ENCODE measurements around the gene CCDC33.

CCDC33 gene

DNA sequence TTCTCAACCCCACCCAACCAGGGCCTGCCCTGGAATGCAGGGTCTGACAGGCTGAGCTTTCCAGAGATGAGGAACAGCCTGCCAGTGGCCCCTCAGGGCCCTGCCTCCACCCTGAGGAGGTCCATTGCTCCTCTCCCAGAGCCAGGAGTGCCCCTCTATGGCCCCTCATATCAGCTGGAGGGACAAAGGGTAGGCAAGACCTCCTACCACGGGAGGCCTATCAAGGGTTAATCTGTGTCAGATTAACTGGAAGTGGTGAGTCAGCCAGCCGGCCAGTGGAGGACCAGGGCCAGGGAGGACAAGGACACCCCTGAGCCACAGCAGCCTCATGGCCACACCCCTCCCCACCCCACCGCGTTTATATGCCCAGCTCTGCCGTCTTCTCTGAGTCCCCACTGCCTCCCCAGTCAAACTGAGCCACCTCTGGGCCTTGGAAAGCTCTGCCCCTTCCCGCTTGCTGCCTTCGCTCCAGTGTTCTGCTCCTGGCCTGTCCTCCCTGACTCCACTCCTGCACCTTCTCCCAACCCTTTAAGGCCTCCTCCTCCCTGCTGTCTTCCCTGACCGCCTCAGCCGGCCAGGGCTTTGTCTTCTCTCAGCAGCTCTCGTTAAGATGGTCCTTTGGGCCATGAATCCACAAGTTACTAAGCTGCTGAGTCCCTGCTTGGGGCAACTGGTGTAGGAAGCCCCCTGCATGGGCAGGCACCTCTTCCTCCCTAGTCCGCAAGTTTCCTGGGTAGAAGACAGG, 6.5 kb downstream of the CCDC33 start:
- peaks cover 4% of the 10 kb centered on the region for H3K27me3 ChIP-seq (ENCODE audit: control insufficient read depth, insufficient read depth, low read length)
- H3K27ac ChIP-seq (ENCODE audit: low read depth, low read length), result no peak overlapping the region
- H3K4me3 ChIP-seq (ENCODE audit: low read length), result no peak overlapping the region
- H3K9ac ChIP-seq (ENCODE audit: low read length), result no peak overlapping the region
- H3K36me3 ChIP-seq (ENCODE audit: control insufficient read depth, insufficient read depth, low read length), result no peaks in the 10 kb centered on the region
- no peaks in the 10 kb centered on the region for H3K4me1 ChIP-seq (ENCODE audit: control insufficient read depth, insufficient read depth, low read length)

DNA sequence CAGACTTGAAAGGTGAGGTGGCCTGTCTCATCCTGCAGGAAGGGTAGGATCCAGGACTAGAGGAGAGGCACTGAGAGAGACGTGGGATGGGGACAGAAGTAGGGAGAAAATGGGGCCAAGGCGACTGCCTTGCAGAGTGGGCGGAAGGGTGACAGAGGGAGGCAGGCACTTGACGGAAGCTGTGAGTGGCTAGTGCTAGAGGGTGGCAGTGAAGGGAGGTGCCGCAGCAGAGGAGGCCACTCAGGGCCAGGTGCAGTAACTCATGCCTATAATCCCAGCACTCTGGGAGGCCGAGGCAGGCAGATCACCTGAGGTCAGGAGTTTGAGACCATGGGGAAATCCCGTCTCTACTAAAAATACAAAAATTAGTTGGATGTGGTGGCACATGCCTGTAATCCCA, 7.3 kb downstream of the CCDC33 start:
- H3K27ac ChIP-seq (ENCODE audit: low read depth, low read length), result no peak overlapping the region
- H3K9ac ChIP-seq (ENCODE audit: low read length), result no peak overlapping the region
- peaks cover 4% of the 10 kb centered on the region for H3K27me3 ChIP-seq (ENCODE audit: control insufficient read depth, insufficient read depth, low read length)
- H3K4me3 ChIP-seq (ENCODE audit: low read length), result no peak overlapping the region
- no peaks in the 10 kb centered on the region for H3K4me1 ChIP-seq (ENCODE audit: control insufficient read depth, insufficient read depth, low read length)
- no peaks in the 10 kb centered on the region for H3K36me3 ChIP-seq (ENCODE audit: control insufficient read depth, insufficient read depth, low read length)

DNA sequence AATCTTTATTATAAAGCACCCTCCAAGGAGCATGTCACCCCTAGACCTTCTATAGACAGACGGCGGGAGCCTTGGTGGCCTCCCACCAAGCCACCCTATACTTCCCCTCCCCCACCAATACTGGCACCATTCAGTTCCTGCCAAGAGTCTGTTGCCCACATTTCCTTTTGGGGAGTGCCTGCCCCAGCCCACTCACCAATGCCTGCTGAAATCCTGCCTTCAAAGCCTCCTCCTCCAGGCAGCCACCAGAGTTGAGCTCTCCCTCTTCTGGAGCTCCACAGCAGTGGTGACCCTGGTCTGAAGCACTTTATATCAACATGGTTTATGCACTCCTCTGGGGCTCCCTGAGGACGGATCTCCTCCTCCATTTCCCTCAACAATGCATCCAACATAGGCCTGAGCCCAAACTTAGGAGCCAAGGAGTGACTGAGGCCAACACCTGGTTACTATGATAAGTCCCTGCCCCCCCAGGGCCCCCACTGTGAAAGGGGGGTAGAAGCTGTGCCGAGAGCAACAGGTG, 8.8 kb downstream of the CCDC33 start:
- Histone ChIP-seq H3K4me1 (ENCODE audit: control insufficient read depth, insufficient read depth, low read length) (no peaks in the 10 kb centered on the region), H3K27me3 (ENCODE audit: control insufficient read depth, insufficient read depth, low read length) (peaks cover 4% of the 10 kb centered on the region), H3K4me3 (ENCODE audit: low read length) (no peak overlapping the region), H3K36me3 (ENCODE audit: control insufficient read depth, insufficient read depth, low read length) (no peaks in the 10 kb centered on the region), H3K27ac (ENCODE audit: low read depth, low read length) (no peak overlapping the region), H3K9ac (ENCODE audit: low read length) (no peak overlapping the region)

DNA sequence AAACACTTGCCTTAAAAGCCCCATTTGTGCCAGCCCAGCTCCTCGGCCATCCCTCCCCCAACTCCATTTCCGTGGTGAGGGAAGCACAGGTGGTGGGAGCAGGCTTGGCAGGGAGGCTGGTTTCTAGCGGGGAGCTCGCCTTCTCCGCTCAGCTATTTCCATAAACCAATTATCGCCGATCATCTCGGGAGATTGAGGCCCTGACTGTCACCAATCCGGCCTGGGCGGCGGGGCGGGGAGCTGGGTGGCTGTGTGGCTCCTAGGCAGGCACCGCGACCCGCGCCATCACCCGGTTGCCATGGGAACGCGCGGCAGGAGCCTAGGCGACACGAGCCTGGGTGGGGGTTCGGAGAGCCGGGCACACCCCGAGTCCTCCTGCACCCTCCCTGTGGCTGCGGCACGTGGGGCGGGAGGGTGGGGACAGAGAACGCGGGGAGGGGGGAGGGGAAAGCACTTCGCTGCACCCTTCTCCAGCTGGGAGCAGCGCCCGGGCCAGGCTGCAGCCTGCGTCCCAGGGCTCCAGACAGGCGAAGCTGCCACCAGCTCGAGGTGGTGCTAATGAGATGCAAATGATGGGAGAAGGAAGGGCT, 9.3 kb downstream of the CCDC33 start:
- Histone ChIP-seq H3K36me3 (ENCODE audit: control insufficient read depth, insufficient read depth, low read length) (no peaks in the 10 kb centered on the region), H3K4me1 (ENCODE audit: control insufficient read depth, insufficient read depth, low read length) (no peaks in the 10 kb centered on the region), H3K27me3 (ENCODE audit: control insufficient read depth, insufficient read depth, low read length) (peaks cover 4% of the 10 kb centered on the region), H3K27ac (ENCODE audit: low read depth, low read length) (no peak overlapping the region), H3K9ac (ENCODE audit: low read length) (no peak overlapping the region), H3K4me3 (ENCODE audit: low read length) (no peak overlapping the region)

DNA sequence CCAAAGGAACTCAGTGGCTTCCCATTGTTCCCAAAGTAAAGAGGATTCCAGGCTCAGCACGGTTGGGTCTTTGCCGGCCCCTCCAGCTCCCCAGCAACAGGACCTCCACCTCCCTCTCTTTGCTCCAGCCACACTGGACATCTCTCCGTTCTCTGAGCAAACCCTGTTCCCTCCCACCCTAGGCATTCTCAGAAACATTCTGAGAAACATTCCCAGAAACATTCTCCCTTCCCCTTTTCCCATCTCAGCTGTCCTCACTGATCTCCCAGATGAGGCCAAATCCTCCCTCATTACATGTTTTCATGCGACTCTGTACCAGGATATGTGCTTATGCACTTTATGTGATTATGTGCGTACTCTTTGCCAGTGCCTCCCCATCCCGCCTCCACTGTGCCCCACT, 14.1 kb downstream of the CCDC33 start:
- Histone ChIP-seq H3K27me3 (ENCODE audit: control insufficient read depth, insufficient read depth, low read length) (no peaks in the 10 kb centered on the region), H3K9ac (ENCODE audit: low read length) (no peak overlapping the region), H3K4me3 (ENCODE audit: low read length) (no peak overlapping the region), H3K4me1 (ENCODE audit: control insufficient read depth, insufficient read depth, low read length) (no peaks in the 10 kb centered on the region), H3K27ac (ENCODE audit: low read depth, low read length) (no peak overlapping the region), H3K36me3 (ENCODE audit: control insufficient read depth, insufficient read depth, low read length) (no peaks in the 10 kb centered on the region)

DNA sequence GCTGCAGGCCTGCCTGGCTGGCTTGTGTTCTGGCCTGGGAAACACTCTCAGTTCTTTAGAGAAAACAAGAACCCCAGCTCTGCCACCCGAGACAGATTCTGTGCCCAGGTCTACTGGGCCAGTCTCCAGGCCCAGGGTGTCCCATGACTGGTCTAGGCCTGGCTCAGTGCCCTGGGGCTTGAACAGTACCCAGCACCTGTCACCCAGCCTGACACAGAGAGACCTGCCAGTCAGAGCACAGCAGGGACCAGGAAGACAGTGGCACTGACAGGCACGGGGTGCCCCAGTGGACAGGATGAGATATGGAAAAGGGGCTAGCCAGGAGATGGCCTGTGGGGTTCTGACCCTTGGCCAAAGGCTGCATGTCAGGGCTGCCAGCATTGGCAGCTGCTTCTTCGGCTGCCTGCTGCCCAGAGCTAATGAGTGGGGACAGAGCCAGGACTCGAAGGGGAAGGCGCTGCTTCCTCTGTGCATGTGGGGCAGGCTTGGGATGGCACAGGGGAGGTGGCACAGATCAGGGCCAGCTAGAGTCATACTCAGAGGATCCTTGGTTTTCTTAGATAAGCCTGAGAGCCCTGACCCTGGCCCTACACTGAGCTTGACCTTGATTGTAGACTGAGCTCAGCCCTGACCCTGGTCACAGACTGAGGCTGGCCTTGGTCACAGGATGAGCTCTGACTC, 15.1 kb downstream of the CCDC33 start:
- Histone ChIP-seq H3K36me3 (ENCODE audit: control insufficient read depth, insufficient read depth, low read length) (no peaks in the 10 kb centered on the region), H3K9ac (ENCODE audit: low read length) (no peak overlapping the region), H3K27ac (ENCODE audit: low read depth, low read length) (no peak overlapping the region), H3K4me1 (ENCODE audit: control insufficient read depth, insufficient read depth, low read length) (no peaks in the 10 kb centered on the region), H3K4me3 (ENCODE audit: low read length) (no peak overlapping the region), H3K27me3 (ENCODE audit: control insufficient read depth, insufficient read depth, low read length) (no peaks in the 10 kb centered on the region)

DNA sequence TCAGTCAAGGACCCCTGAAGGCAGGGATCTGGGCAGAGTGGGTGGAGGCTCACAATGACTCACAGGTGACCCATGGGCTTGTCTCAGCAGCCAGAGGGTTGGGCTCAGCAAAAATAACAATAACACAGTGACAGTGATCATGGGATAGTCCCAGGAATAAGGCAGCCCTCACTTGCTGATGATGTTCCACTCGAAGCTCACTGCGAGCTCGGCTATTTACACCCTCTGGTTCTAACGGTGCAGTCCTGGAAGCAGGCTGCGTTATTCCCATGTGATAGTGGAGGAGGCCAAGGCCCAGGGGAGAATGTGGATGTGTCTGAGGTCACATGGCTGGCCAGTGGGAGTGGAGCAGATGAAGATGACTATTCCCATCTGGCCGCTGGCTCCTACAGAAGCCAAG, 16.2 kb downstream of the CCDC33 start:
- Histone ChIP-seq H3K27me3 (ENCODE audit: control insufficient read depth, insufficient read depth, low read length) (no peaks in the 10 kb centered on the region), H3K4me1 (ENCODE audit: control insufficient read depth, insufficient read depth, low read length) (no peaks in the 10 kb centered on the region), H3K36me3 (ENCODE audit: control insufficient read depth, insufficient read depth, low read length) (no peaks in the 10 kb centered on the region), H3K27ac (ENCODE audit: low read depth, low read length) (no peak overlapping the region), H3K4me3 (ENCODE audit: low read length) (no peak overlapping the region), H3K9ac (ENCODE audit: low read length) (no peak overlapping the region)

DNA sequence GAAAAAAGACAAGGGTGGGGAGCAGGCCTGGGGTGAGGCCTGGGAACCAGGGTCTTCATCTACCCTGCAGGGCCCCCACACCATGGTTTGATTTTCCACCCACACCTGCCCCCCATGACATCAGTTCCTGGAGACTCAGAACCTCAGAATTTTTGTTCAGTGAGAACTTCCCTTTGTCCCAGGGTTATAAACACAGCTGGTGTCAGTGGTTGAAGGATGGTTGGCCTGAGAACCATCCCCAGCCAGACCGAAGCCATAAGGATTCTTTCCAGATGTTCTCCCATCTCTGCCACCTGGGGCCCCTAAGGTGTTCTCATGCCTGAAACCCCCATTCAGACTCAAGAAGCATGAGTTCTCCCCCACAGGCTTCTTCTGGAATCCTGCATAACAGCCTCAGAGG, 16.6 kb downstream of the CCDC33 start:
- Histone ChIP-seq H3K9ac (ENCODE audit: low read length) (no peak overlapping the region), H3K36me3 (ENCODE audit: control insufficient read depth, insufficient read depth, low read length) (no peaks in the 10 kb centered on the region), H3K27me3 (ENCODE audit: control insufficient read depth, insufficient read depth, low read length) (no peaks in the 10 kb centered on the region), H3K27ac (ENCODE audit: low read depth, low read length) (no peak overlapping the region), H3K4me3 (ENCODE audit: low read length) (no peak overlapping the region), H3K4me1 (ENCODE audit: control insufficient read depth, insufficient read depth, low read length) (no peaks in the 10 kb centered on the region)

DNA sequence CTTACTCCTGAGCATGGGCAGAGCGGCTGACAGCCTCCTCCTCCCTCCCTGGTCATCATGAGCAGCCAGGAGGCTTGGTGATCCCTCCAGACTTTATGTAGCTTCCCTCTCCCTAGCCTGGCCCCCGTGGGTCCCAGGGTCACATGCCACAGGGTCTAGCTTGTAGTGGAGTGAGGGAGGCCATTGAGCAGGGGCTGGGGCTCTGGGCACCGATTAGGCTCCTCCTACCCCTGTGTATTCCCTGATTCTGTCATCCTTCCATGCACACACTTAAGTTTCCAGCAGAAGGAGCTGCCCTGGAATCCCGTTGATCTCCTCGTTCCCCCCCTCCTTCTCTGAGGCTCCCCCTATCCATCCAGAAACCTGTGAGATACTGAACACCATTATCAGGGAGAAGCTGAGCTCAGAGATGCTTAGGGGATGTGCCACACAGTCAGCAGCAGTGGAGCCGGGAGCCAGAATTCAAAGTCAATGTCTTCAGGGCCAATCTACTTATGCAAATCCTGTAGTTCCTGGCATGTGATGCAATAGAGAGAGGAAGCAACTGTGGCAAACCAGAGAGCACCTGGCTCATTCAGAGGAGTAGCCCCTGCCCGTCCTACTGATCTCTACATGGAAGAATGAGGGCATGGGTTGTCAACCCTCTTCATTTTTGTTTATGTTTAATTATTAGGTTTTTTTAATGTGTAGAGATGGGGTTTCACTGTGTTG, 17.2 kb downstream of the CCDC33 start:
- no peak overlapping the region for H3K27ac ChIP-seq (ENCODE audit: low read depth, low read length)
- H3K36me3 ChIP-seq (ENCODE audit: control insufficient read depth, insufficient read depth, low read length), result no peaks in the 10 kb centered on the region
- H3K4me1 ChIP-seq (ENCODE audit: control insufficient read depth, insufficient read depth, low read length), result no peaks in the 10 kb centered on the region
- peaks cover 2% of the 10 kb centered on the region for H3K27me3 ChIP-seq (ENCODE audit: control insufficient read depth, insufficient read depth, low read length)
- H3K4me3 ChIP-seq (ENCODE audit: low read length), result no peak overlapping the region
- H3K9ac ChIP-seq (ENCODE audit: low read length), result no peak overlapping the region

DNA sequence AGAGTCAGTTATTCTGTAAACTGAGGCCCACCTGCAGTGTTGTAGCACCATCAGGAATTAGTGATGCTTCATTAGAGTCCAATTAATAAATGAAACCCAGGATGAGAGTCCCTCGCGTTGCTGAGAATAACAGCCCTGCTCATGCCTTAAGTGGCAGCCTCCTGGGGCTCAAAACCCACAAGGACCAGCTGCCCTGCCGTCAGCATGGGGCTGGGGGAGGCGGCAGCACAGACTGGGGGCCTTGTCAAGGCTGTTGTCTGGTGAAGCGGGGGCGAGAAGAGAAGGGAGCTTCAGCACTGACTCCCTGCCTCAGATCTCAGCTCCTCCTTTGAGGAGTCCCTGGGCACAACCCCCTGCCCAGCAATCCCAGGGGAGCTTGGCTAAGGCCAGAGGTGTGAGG, 21.0 kb downstream of the CCDC33 start:
- H3K27ac ChIP-seq (ENCODE audit: low read depth, low read length), result no peak overlapping the region
- no peaks in the 10 kb centered on the region for H3K4me1 ChIP-seq (ENCODE audit: control insufficient read depth, insufficient read depth, low read length)
- no peak overlapping the region for H3K4me3 ChIP-seq (ENCODE audit: low read length)
- H3K27me3 ChIP-seq (ENCODE audit: control insufficient read depth, insufficient read depth, low read length), result peaks cover 4% of the 10 kb centered on the region
- H3K9ac ChIP-seq (ENCODE audit: low read length), result no peak overlapping the region
- H3K36me3 ChIP-seq (ENCODE audit: control insufficient read depth, insufficient read depth, low read length), result no peaks in the 10 kb centered on the region

DNA sequence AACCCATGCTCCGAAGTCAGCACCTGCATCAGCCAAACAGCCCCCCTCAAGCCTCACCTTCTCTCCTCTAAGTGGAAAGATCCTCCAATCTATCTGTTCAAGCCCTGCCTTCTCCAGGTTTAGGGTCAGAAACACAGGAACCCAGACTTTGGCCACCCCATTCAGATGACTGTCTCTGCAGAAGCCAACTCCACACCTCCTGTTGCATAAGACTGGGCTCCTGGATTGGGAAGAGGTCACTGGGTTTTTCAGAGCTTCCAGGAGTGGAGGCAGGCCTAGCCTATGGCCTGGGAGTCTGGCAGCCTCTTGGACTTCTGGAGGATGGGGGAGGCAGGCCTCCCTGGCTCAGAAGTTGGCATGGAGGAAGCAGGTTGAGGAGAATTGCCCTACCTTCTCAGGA, 21.5 kb downstream of the CCDC33 start:
- Histone ChIP-seq H3K27me3 (ENCODE audit: control insufficient read depth, insufficient read depth, low read length) (peaks cover 4% of the 10 kb centered on the region), H3K36me3 (ENCODE audit: control insufficient read depth, insufficient read depth, low read length) (no peaks in the 10 kb centered on the region), H3K4me3 (ENCODE audit: low read length) (no peak overlapping the region), H3K9ac (ENCODE audit: low read length) (no peak overlapping the region), H3K27ac (ENCODE audit: low read depth, low read length) (no peak overlapping the region), H3K4me1 (ENCODE audit: control insufficient read depth, insufficient read depth, low read length) (no peaks in the 10 kb centered on the region)
